ENCODE results near the gene STK31.
"Not testable (repeated sequence)": the region's sequence is repeated elsewhere in the genome, so short reads cannot be mapped to it uniquely, and the experiment has no call there.

The STK31 gene

DNA sequence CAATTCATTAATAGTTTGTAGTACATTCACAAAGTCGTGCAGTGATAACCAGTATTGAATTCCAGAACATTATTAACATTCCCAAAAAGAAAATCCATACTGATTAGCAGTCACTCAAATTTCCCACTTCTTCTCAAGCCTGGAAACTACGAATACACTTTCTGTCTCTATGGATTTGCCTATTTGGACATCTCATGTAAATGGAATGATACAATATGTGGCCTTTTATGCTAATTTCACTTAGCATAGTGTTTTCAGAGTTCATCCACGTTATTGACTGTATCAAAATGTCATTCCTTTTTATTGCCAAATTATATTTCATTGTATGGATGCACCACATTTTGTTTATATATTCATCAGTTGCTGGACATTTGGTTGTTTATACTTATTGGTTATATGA, 78.8 kb downstream of the STK31 start:
- no peak for DNase-seq (ENCODE audit: insufficient read length, low spot score)

DNA sequence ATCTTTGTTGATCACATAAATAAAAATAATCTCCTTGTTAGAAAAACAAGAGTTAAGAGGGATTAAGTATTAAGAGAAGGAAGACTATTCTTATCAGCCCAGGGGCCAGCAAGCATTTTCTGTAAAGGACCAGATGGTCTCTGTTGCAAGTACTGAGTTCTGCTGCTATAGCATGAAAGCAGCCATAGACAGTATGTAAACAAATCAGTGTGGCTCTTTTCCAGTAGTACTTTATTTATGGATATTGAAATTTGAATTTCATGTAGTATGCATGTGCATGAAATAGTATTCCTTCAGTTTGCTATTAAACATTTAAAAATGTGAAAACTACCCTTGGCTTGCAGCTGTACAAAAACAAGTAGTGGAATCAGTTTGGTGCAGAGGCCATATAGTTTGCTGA, 81.7 kb downstream of the STK31 start:
- DNase-seq (ENCODE audit: insufficient read length, low spot score) (no peak), FAIRE-seq (no peak)
- TF ChIP-seq PAX5 (IDR thresholded peaks at IDR 0.05; ENCODE audit: insufficient read depth, low read length, severe bottlenecking) = no peak
- TF ChIP-seq POLR2AphosphoS5 (IDR thresholded peaks at IDR 0.05; ENCODE audit: low read depth, low read length) = no peak
- no peak for TF ChIP-seq POU2F2 (IDR thresholded peaks at IDR 0.05; ENCODE audit: low read depth, low read length)
- no peak for TF ChIP-seq POLR2A (IDR thresholded peaks at IDR 0.05; ENCODE audit: low read depth, low read length)
- TF ChIP-seq SPI1 (IDR thresholded peaks at IDR 0.05; ENCODE audit: low read depth, low read length) = no peak
- TF ChIP-seq TAF1 (IDR thresholded peaks at IDR 0.05; ENCODE audit: low read depth, low read length) = no peak

More for the DNA sequence above, 78.8 kb downstream of the STK31 start:
- TF ChIP-seq PAX5 (IDR thresholded peaks at IDR 0.05; ENCODE audit: insufficient read depth, low read length, severe bottlenecking) = no peak
- TF ChIP-seq TAF1 (IDR thresholded peaks at IDR 0.05; ENCODE audit: low read depth, low read length) = no peak
- TF ChIP-seq SPI1 (IDR thresholded peaks at IDR 0.05; ENCODE audit: low read depth, low read length) = no peak
- no peak for TF ChIP-seq POLR2A (IDR thresholded peaks at IDR 0.05; ENCODE audit: low read depth, low read length)
- no peak for TF ChIP-seq POU2F2 (IDR thresholded peaks at IDR 0.05; ENCODE audit: low read depth, low read length)
- TF ChIP-seq POLR2AphosphoS5 (IDR thresholded peaks at IDR 0.05; ENCODE audit: low read depth, low read length) = no peak
- FAIRE-seq = no peak

DNA sequence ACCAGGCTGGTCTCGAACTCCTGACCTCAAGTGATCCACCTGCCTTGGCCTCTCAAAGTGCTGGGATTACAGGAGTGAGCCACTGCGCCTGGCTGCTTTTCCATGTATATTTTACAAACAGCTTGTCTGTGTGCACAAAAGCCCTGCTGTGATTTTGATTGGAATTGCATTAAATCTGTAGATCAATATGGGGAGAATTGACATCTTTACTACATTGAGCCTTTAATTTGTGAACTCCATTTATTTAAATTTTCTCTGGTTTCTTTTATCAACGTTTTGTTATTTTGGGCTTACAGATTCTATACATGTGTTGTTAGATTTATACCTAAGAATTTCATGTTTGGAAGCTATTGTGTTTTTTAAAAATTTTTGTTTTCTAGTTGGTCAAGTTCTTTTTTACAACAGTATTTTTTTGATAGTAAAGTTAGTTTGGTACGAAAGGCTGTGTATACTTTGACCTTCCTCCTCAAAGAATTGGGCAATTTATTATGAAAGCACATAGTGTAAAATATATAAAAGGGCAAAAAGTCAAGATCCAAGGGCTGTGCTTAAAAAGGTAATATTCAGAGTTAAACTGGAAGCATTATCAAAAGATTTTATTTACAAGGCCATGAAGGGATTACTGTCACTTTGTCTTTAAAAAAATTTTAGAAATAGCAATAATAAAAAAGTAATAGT, 92.8 kb downstream of the STK31 start:
- no peak for FAIRE-seq
- DNase-seq (ENCODE audit: insufficient read length, low spot score) = no peak
- no peak for TF ChIP-seq SPI1 (IDR thresholded peaks at IDR 0.05; ENCODE audit: low read depth, low read length)
- TF ChIP-seq POLR2A (IDR thresholded peaks at IDR 0.05; ENCODE audit: low read depth, low read length) = no peak
- no peak for TF ChIP-seq POLR2AphosphoS5 (IDR thresholded peaks at IDR 0.05; ENCODE audit: low read depth, low read length)
- TF ChIP-seq TAF1 (IDR thresholded peaks at IDR 0.05; ENCODE audit: low read depth, low read length) = no peak
- no peak for TF ChIP-seq PAX5 (IDR thresholded peaks at IDR 0.05; ENCODE audit: insufficient read depth, low read length, severe bottlenecking)
- TF ChIP-seq POU2F2 (IDR thresholded peaks at IDR 0.05; ENCODE audit: low read depth, low read length) = no peak

DNA sequence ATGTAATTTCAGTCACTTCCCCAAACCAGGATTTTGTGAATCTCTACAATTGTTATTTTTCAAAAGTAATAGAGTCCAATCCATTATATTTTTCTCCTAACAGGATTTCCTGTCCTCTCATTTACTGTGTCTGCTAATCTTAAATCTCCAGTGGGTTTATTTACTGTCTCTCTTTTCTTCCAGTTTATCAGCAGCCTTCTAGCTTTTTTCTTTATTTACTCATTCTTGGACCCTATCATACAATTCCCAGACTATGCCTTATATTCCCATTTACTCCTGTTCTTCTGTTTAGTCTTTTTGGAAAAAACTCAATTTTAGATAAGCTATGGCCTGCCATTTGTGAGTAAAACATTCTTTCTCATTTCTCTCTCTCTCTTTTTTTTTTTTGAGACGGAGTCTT, 94.7 kb downstream of the STK31 start:
- DNase-seq (ENCODE audit: insufficient read length, low spot score) = no peak
- no peak for FAIRE-seq
- no peak for TF ChIP-seq TAF1 (IDR thresholded peaks at IDR 0.05; ENCODE audit: low read depth, low read length)
- no peak for TF ChIP-seq PAX5 (IDR thresholded peaks at IDR 0.05; ENCODE audit: insufficient read depth, low read length, severe bottlenecking)
- no peak for TF ChIP-seq POU2F2 (IDR thresholded peaks at IDR 0.05; ENCODE audit: low read depth, low read length)
- TF ChIP-seq SPI1 (IDR thresholded peaks at IDR 0.05; ENCODE audit: low read depth, low read length) = no peak
- no peak for TF ChIP-seq POLR2A (IDR thresholded peaks at IDR 0.05; ENCODE audit: low read depth, low read length)
- TF ChIP-seq POLR2AphosphoS5 (IDR thresholded peaks at IDR 0.05; ENCODE audit: low read depth, low read length) = no peak

DNA sequence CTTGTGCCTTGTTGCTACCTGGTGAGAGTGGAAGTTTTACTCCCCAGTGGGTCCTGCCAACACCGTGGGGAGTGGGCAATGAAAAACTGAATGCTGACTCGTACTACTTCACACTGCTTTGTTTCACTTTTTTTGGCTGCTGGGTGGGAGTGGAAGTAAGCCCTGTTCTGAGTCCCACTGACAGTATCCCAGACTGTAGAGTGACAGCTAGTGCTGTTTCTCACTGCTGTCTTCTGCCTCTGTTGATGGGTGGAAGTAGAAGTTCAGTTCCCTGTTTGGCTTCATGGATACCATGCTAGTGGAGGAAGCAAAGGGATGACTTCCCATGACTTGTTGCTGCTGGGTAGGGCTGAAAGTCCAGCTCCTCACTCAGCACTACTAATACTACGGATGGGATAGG, 98.4 kb downstream of the STK31 start:
- no peak for FAIRE-seq
- DNase-seq (ENCODE audit: insufficient read length, low spot score) = no peak
- TF ChIP-seq POLR2AphosphoS5 (IDR thresholded peaks at IDR 0.05; ENCODE audit: low read depth, low read length) = no peak
- TF ChIP-seq PAX5 (IDR thresholded peaks at IDR 0.05; ENCODE audit: insufficient read depth, low read length, severe bottlenecking) = no peak
- TF ChIP-seq POLR2A (IDR thresholded peaks at IDR 0.05; ENCODE audit: low read depth, low read length) = no peak
- no peak for TF ChIP-seq SPI1 (IDR thresholded peaks at IDR 0.05; ENCODE audit: low read depth, low read length)
- no peak for TF ChIP-seq TAF1 (IDR thresholded peaks at IDR 0.05; ENCODE audit: low read depth, low read length)
- no peak for TF ChIP-seq POU2F2 (IDR thresholded peaks at IDR 0.05; ENCODE audit: low read depth, low read length)

DNA sequence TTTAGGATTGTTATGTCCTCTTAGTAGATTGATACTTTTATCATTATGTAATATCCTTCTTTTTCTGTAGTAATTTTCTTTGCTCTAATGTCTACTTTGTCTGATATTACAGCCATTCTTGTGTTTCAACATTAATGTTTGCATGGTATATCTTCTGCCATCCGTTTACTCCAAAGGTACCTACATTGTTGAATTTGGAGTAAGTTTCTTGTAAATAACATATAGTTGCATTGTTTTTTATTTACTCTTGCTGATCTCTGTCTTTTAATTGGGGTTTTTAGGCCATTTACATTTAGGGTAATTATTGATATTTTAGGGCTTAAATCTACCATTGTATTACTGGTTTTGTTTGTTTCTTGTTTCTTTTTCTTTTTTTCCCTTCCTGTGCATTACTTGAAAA, 100.1 kb downstream of the STK31 start:
- no peak for DNase-seq (ENCODE audit: insufficient read length, low spot score)
- no peak for FAIRE-seq
- TF ChIP-seq POLR2A (IDR thresholded peaks at IDR 0.05; ENCODE audit: low read depth, low read length) = no peak
- no peak for TF ChIP-seq POLR2AphosphoS5 (IDR thresholded peaks at IDR 0.05; ENCODE audit: low read depth, low read length)
- TF ChIP-seq POU2F2 (IDR thresholded peaks at IDR 0.05; ENCODE audit: low read depth, low read length) = no peak
- no peak for TF ChIP-seq SPI1 (IDR thresholded peaks at IDR 0.05; ENCODE audit: low read depth, low read length)
- no peak for TF ChIP-seq TAF1 (IDR thresholded peaks at IDR 0.05; ENCODE audit: low read depth, low read length)
- TF ChIP-seq PAX5 (IDR thresholded peaks at IDR 0.05; ENCODE audit: insufficient read depth, low read length, severe bottlenecking) = no peak

DNA sequence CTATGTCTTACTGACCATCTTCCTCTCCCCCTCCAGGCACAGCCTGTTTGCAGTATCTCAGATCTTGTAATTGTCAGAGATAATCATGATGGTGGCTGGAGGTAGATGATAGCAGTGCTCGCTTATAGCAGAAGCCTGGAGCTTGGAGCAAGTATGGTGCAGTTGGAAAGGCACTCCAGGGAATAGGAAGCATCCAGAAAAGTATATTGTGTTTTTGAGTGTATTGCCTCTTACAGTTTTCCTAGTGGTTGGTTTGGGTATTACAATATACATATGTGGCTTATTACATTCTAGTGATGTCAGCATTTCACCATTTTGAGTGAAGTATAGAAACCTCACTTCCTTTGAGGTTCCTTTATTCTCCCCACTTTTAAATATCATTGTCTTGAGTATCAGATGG, 101.5 kb downstream of the STK31 start:
- TF ChIP-seq POLR2AphosphoS5 (IDR thresholded peaks at IDR 0.05; ENCODE audit: low read depth, low read length) = no peak
- TF ChIP-seq POLR2A (IDR thresholded peaks at IDR 0.05; ENCODE audit: low read depth, low read length) = no peak
- no peak for TF ChIP-seq PAX5 (IDR thresholded peaks at IDR 0.05; ENCODE audit: insufficient read depth, low read length, severe bottlenecking)
- TF ChIP-seq SPI1 (IDR thresholded peaks at IDR 0.05; ENCODE audit: low read depth, low read length) = no peak
- no peak for DNase-seq (ENCODE audit: insufficient read length, low spot score)
- FAIRE-seq = no peak

DNA sequence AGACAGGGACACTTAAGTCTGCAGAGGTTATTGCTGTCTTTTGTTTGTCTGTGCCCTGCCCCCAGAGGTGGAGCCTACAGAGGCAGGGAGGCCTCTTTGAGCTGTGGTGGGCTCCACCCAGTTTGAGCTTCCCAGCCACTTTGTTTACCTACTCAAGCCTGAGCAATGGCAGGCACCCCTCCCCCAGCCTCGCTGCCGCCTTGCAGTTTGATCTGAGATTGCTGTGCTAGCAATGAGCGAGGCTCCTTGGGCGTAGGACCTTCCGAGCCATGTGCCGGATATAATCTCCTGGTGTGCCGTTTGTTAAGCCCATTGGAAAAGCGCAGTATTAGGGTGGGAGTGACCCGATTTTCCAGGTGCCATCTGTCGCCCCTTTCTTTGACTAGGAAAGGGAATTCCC, 118.1 kb downstream of the STK31 start:
- FAIRE-seq; DNase-seq (ENCODE audit: insufficient read length, low spot score): not testable (repeated sequence)

DNA sequence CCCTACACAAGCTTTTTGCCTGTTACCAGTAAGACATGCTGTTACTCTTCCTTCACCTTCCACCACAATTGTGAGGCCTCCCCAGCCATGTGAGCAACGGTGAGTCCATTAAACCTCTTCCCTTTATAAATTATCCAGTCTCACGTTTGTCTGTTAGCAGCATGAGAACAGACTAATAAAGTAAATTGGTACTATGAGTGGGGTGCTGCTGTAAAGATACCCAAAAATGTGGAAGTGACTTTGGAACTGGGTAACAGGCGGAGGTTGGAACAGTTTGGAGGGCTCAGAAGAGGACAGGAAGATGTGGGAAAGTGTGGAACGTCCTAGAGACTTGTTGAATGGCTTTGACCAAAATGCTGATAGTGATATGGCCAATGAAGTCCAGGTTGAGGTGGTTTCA, 122.7 kb downstream of the STK31 start:
- not testable (repeated sequence) for DNase-seq (ENCODE audit: insufficient read length, low spot score); FAIRE-seq

DNA sequence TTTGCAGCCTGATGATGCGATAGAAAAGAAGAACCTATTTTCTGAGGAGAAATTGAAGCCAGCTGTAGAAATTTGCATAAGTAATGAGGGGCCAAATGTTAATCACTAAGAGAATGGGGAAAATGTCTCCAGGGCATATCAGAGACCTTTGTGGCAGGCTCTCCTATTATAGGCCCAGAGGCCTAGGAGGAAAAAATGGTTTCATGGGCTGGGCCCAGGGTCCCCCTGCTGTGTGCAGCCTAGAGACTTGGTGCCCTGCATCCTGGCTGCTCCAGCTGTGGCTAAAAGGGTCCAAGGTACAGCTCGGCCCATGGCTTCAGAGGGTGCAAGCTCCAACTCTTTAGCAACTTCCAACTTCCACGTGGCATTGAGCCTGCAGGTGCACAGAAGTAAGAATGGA, 123.4 kb downstream of the STK31 start:
- FAIRE-seq = no peak
- TF ChIP-seq PAX5 (IDR thresholded peaks at IDR 0.05; ENCODE audit: insufficient read depth, low read length, severe bottlenecking) (no peak), POLR2AphosphoS5 (IDR thresholded peaks at IDR 0.05; ENCODE audit: low read depth, low read length) (no peak), TAF1 (IDR thresholded peaks at IDR 0.05; ENCODE audit: low read depth, low read length) (no peak), SPI1 (IDR thresholded peaks at IDR 0.05; ENCODE audit: low read depth, low read length) (no peak), POU2F2 (IDR thresholded peaks at IDR 0.05; ENCODE audit: low read depth, low read length) (no peak), POLR2A (IDR thresholded peaks at IDR 0.05; ENCODE audit: low read depth, low read length) (no peak)
- no peak for DNase-seq (ENCODE audit: insufficient read length, low spot score)

DNA sequence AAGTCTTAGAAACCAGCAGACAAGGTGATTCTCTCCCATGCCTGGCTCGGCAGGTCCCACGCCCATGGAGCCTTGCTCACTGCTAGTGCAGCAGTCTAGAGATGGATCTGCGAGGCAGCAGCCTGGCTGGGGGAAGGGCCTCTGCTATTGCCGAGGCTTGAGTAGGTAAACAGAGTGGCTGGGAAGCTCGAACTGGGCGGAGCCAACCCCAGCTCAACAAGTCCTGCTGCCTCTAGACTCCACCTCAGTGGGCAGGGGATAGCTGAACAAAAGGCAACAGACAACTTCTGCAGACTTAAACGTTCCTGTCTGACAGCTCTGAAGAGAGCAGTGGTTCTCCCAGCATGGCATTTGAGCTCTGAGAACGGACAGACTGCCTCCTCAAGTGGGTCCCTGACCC, 134.8 kb downstream of the STK31 start:
- not testable (repeated sequence) for DNase-seq (ENCODE audit: insufficient read length, low spot score); FAIRE-seq
